ENCODE data around the gene MCTP1. TPM values are rescaled to one million over a fixed set of nuclear protein-coding genes. Genes with fewer than 3 reads are reported as not detected.

MCTP1 gene
- total RNA-seq, 3 donors from 2014 or later, result 22.8 to 57.8 (median 24.3) TPM

GRCh38 chr5:94740286-94740685 lies 544.6 kb downstream of the MCTP1 start:
- intact Hi-C loops (cut with DNase I; ENCODE audit: low total_unique reads), result no loop called here
- DNase-seq (ENCODE audit: low spot score in 2 of 2), result no peak
- Histone ChIP-seq H3K27me3 (no peaks in the 10 kb centered on the region), H3K4me1 (no peaks in the 10 kb centered on the region), H3K4me3 (no peak overlapping the region), H3K36me3 (no peaks in the 10 kb centered on the region), H3K27ac (no peak overlapping the region), H3K9me3 (no peaks in the 10 kb centered on the region)
- TF ChIP-seq POLR2A (IDR thresholded peaks at IDR 0.05) (no peak), POLR2AphosphoS5 (IDR thresholded peaks at IDR 0.05) (no peak)
- TF ChIP-seq, protein P1, sequence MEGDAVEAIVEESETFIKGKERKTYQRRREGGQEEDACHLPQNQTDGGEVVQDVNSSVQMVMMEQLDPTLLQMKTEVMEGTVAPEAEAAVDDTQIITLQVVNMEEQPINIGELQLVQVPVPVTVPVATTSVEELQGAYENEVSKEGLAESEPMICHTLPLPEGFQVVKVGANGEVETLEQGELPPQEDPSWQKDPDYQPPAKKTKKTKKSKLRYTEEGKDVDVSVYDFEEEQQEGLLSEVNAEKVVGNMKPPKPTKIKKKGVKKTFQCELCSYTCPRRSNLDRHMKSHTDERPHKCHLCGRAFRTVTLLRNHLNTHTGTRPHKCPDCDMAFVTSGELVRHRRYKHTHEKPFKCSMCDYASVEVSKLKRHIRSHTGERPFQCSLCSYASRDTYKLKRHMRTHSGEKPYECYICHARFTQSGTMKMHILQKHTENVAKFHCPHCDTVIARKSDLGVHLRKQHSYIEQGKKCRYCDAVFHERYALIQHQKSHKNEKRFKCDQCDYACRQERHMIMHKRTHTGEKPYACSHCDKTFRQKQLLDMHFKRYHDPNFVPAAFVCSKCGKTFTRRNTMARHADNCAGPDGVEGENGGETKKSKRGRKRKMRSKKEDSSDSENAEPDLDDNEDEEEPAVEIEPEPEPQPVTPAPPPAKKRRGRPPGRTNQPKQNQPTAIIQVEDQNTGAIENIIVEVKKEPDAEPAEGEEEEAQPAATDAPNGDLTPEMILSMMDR (IDR thresholded peaks at IDR 0.05), result no peak

DNA sequence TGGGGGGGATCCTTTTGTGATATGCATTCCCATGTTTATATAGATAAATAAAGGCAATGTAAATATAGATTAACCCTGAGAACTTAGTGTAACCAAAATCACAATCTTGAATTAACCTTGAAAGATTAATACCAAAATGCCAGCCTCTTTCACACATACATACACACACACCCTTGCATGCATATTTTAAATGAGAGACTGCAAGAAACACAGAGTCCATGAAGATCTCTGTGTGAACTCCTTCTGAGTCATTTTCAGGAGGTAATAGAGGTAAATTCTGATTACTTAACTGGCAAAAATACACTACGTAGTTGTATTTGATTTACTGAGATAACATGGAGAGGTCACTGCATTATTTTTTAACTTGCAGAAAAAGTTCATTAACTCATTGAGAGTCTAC lies 548.4 kb downstream of the MCTP1 start:
- TF ChIP-seq, protein P1 (IDR thresholded peaks at IDR 0.05), result no peak
- TF ChIP-seq POLR2A (IDR thresholded peaks at IDR 0.05) (no peak), POLR2AphosphoS5 (IDR thresholded peaks at IDR 0.05) (no peak)
- Histone ChIP-seq H3K4me3 (no peak overlapping the region), H3K36me3 (no peaks in the 10 kb centered on the region), H3K27ac (no peak overlapping the region), H3K27me3 (no peaks in the 10 kb centered on the region), H3K9me3 (no peaks in the 10 kb centered on the region), H3K4me1 (no peaks in the 10 kb centered on the region)
- intact Hi-C loops (cut with DNase I; ENCODE audit: low total_unique reads), result no loop called here
- DNase-seq (ENCODE audit: low spot score in 2 of 2), result no peak

DNA sequence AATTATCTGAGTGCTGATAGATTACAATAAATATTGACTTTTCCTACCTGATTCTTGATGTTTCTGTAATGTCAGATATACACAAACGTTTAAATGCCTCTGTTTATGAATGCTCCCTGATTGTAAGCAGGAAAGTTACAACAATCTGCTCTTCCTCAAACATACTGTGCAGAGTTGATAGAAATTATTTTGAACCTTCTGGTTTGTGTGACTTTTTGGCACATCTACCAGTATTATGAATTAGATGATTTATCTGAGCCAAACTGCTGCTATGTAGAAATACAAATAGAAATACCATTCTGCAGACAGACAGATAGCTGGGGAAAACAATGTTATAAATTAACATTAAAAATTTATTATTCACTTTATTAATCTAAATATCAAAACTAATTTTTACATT lies 553.4 kb downstream of the MCTP1 start:
- Histone ChIP-seq H3K36me3 (no peaks in the 10 kb centered on the region), H3K27me3 (no peaks in the 10 kb centered on the region), H3K4me1 (no peaks in the 10 kb centered on the region), H3K27ac (no peak overlapping the region), H3K9me3 (no peaks in the 10 kb centered on the region), H3K4me3 (no peak overlapping the region)
- TF ChIP-seq, protein P1 (IDR thresholded peaks at IDR 0.05), result no peak
- TF ChIP-seq POLR2A (IDR thresholded peaks at IDR 0.05), result no peak
- TF ChIP-seq POLR2AphosphoS5 (IDR thresholded peaks at IDR 0.05), result no peak
- DNase-seq (ENCODE audit: low spot score in 2 of 2), result no peak
- intact Hi-C loops (cut with DNase I; ENCODE audit: low total_unique reads), result no loop called here

DNA sequence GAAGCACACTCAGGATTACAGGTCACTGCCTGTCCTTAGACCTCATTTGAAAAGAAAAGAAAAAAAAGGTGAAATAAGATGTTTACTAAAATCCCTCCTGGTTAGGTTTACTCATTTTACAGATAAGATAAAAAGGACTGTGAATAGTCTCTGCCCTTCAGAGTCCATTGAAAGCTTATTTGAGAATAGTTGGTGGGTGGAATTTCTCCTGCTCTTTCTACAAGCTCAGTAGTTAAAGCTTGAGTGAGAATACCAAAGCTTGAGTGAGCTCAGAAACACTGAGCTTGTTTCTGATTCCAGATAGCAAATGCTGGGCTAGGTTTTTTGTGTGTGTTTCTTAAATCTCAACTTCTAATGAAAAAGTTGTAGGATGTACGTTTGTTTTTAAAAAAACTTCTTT lies 559.8 kb downstream of the MCTP1 start:
- no peak overlapping the region for H3K4me3 ChIP-seq
- no peaks in the 10 kb centered on the region for H3K4me1 ChIP-seq
- no peaks in the 10 kb centered on the region for H3K36me3 ChIP-seq
- no peak overlapping the region for H3K27ac ChIP-seq
- no peak for DNase-seq (ENCODE audit: low spot score in 2 of 2)
- no peaks in the 10 kb centered on the region for H3K9me3 ChIP-seq
- intact Hi-C loops (cut with DNase I; ENCODE audit: low total_unique reads), result no loop called here
- H3K27me3 ChIP-seq, result no peaks in the 10 kb centered on the region
- TF ChIP-seq POLR2AphosphoS5 (IDR thresholded peaks at IDR 0.05) (no peak), POLR2A (IDR thresholded peaks at IDR 0.05) (no peak)

DNA sequence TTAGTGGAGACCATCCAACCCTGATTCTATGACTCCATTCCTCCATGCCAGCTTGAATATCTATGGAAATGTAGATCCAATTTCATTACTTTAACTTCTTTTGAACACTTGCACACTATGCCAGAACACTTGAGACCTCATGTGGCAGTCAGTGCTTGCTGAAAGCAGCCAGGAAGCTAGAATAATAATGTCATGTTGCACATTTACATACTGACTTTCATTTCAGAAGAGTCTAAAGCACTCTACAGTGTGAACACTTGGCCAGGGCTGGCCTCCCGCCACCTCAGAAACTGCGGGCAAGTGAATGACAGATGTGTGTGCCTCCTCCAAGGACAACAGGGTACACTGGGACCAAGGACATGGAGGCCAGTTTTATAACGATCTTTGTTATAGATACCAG lies 569.1 kb downstream of the MCTP1 start:
- H3K36me3 ChIP-seq, result no peaks in the 10 kb centered on the region

More for the DNA sequence above, 569.1 kb downstream of the MCTP1 start:
- Histone ChIP-seq H3K27ac (no peak overlapping the region), H3K27me3 (no peaks in the 10 kb centered on the region), H3K9me3 (no peaks in the 10 kb centered on the region), H3K4me1 (no peaks in the 10 kb centered on the region), H3K4me3 (no peak overlapping the region)
- intact Hi-C loops (cut with DNase I; ENCODE audit: low total_unique reads), result no loop called here
- no peak for TF ChIP-seq POLR2A (IDR thresholded peaks at IDR 0.05)
- TF ChIP-seq, protein P1 (IDR thresholded peaks at IDR 0.05), result no peak
- no peak for TF ChIP-seq POLR2AphosphoS5 (IDR thresholded peaks at IDR 0.05)
- DNase-seq (ENCODE audit: low spot score in 2 of 2), result no peak

Data from breast epithelium (tissue), 4 donors.